ENCODE data around the gene CENPA.

The CENPA gene

DNA sequence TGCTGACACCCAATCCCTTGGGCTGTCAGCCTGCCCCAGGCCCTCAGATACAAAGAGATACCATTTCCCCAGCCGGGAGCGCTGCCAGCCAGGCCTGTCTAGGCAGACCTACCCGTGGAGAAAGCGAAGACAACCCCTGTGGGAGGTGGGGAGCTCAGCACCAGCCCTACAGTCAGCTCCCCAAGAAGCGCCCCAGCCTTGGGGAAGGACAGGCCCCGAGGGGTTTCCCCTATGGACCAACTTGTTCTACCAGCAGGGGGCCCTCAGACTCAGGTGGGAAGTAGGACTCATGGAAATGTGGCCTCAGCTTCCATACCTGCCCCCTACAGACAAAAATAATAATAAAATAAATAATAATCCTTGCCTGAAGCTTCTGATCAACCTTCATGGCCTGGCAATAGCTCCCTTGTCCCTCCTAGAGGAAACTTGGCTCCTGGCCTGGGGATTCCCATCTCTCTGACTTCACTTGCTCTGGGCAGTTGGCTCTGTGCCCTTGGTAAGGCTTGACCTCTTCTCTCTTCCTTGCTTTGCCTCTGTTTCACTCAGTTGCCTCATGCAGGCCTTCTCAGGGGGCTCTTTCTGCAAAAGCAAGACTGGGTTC, 14.8 kb upstream of the CENPA start:
- 88% methylated on average over 6 of the region's 6 CpGs for WGBS, 2 experiments
- Histone ChIP-seq H3K27ac (ENCODE audit: insufficient read depth, low read depth, low read length, poor library complexity, severe bottlenecking) (no peak overlapping the region), H3K9me3 (ENCODE audit: control insufficient read depth, low read length) (no peaks in the 10 kb centered on the region), H3K27me3 (ENCODE audit: control insufficient read depth, insufficient read depth, low read length, poor library complexity, severe bottlenecking) (no peaks in the 10 kb centered on the region), H3K4me1 (ENCODE audit: control insufficient read depth, insufficient read depth, low read length) (peaks cover 19% of the 10 kb centered on the region), H3K4me3 (ENCODE audit: insufficient read depth, low read depth, low read length) (no peak overlapping the region), H3K36me3 (ENCODE audit: control insufficient read depth, insufficient read depth, low read length) (no peaks in the 10 kb centered on the region)

DNA sequence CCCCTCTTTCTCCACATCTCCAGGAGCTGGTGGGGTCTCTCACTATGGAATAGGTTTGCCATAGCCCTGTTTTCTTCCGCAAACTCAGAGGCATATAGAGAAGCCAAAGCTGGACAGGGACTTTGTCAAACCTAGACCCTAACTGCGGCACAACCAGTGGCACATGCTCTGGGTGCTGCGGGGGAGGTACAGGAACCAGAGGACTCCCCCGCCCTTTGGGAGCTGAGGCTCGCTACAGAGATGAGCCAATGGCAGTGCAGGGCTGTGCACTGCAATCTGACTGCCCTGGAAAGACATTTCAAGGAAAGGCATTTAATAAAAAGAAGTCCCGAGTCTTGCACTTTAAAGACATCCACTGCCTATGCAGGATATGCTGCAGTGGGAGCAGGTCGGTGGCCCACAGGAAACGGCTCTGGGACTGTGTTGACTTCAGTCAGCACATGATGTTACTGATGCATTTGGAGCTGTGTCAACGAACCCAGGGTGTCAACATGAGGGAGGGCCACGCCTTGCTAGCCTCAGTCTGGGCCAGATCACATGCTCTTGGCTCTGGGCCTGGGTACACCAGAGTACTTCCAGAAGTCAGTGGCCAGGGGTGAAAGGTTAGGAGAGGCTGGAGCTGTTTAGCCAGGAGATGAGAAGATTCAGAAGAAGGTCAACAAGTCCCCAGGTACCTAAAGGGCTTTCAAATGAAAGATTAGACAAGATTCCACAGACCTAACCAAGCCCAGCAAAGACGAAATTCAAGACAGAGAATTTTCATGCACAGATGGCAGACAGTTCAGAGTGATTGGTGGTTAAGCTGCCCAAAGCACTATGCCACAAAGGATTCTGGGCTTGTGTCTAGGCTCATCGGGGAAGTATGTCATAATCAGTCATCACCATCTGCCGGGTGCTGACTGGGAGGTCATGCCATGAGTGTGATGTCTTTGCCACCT, 13.5 kb upstream of the CENPA start:
- no peak overlapping the region for H3K27ac ChIP-seq (ENCODE audit: insufficient read depth, low read depth, low read length, poor library complexity, severe bottlenecking)
- H3K36me3 ChIP-seq (ENCODE audit: control insufficient read depth, insufficient read depth, low read length): no peaks in the 10 kb centered on the region
- 94% methylated on average over 13 of the region's 13 CpGs for WGBS, 2 experiments
- H3K4me3 ChIP-seq (ENCODE audit: insufficient read depth, low read depth, low read length): no peak overlapping the region
- H3K27me3 ChIP-seq (ENCODE audit: control insufficient read depth, insufficient read depth, low read length, poor library complexity, severe bottlenecking): no peaks in the 10 kb centered on the region
- H3K9me3 ChIP-seq (ENCODE audit: control insufficient read depth, low read length): no peaks in the 10 kb centered on the region
- peaks cover 11% of the 10 kb centered on the region for H3K4me1 ChIP-seq (ENCODE audit: control insufficient read depth, insufficient read depth, low read length)

DNA sequence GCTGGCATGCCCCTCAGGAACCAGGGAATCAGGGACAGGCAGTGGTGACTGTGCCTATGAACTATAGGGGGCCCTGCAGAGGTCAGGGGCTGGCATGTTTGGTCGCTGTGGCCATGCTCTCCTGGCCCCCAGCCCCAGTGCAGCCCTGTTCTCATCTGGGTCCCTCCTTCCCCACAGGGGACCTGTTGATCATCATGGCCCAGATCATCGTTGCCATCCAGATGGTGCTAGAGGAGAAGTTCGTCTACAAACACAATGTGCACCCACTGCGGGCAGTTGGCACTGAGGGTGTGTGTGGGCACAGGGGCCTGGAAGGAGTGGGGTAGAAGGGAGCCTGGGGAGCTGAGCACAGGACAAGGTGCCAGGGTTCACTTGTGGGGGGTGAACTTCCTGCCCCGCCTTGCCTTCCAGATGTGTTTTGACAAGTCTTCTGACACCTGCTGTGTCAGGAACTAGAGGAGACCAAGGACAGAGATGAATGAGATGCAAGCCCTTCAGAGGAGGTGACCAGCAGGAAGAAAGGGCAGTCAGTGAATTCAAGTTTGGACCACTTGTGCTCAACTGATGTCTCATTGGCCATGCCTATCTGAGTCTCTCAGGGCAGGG, 9.6 kb upstream of the CENPA start:
- Histone ChIP-seq H3K9me3 (ENCODE audit: control insufficient read depth, low read length) (no peaks in the 10 kb centered on the region), H3K36me3 (ENCODE audit: control insufficient read depth, insufficient read depth, low read length) (peaks cover 5% of the 10 kb centered on the region), H3K27ac (ENCODE audit: insufficient read depth, low read depth, low read length, poor library complexity, severe bottlenecking) (no peak overlapping the region), H3K4me1 (ENCODE audit: control insufficient read depth, insufficient read depth, low read length) (peaks cover 3% of the 10 kb centered on the region), H3K27me3 (ENCODE audit: control insufficient read depth, insufficient read depth, low read length, poor library complexity, severe bottlenecking) (no peaks in the 10 kb centered on the region), H3K4me3 (ENCODE audit: insufficient read depth, low read depth, low read length) (no peak overlapping the region)
- WGBS, 2 experiments: 97% methylated on average over 5 of the region's 5 CpGs

DNA sequence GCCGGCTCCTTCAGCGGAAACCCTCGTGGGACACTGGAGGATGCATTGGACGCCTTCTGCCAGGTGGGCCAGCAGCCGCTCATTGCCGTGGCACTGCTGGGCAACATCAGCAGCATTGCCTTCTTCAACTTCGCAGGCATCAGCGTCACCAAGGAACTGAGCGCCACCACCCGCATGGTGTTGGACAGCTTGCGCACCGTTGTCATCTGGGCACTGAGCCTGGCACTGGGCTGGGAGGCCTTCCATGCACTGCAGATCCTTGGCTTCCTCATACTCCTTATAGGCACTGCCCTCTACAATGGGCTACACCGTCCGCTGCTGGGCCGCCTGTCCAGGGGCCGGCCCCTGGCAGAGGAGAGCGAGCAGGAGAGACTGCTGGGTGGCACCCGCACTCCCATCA, 7.8 kb upstream of the CENPA start:
- 96% methylated on average over 18 of the region's 18 CpGs for WGBS, 2 experiments
- Histone ChIP-seq H3K4me3 (ENCODE audit: insufficient read depth, low read depth, low read length) (no peak overlapping the region), H3K4me1 (ENCODE audit: control insufficient read depth, insufficient read depth, low read length) (no peaks in the 10 kb centered on the region), H3K9me3 (ENCODE audit: control insufficient read depth, low read length) (no peaks in the 10 kb centered on the region), H3K27me3 (ENCODE audit: control insufficient read depth, insufficient read depth, low read length, poor library complexity, severe bottlenecking) (no peaks in the 10 kb centered on the region), H3K27ac (ENCODE audit: insufficient read depth, low read depth, low read length, poor library complexity, severe bottlenecking) (no peak overlapping the region), H3K36me3 (ENCODE audit: control insufficient read depth, insufficient read depth, low read length) (peaks cover 5% of the 10 kb centered on the region)

DNA sequence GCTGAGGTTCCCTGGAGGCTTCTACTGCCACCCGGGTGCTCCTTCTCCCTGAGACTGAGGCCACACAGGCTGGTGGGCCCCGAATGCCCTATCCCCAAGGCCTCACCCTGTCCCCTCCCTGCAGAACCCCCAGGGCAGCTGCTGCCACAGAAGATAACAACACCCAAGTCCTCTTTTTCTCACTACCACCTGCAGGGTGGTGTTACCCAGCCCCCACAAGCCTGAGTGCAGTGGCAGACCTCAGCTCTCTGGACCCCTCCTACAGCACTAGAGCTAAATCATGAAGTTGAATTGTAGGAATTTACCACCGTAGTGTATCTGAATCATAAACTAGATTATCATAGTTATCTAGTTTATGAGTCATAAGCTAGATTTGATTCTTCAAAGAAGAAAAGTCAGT, 7.3 kb upstream of the CENPA start:
- H3K27ac ChIP-seq (ENCODE audit: insufficient read depth, low read depth, low read length, poor library complexity, severe bottlenecking): no peak overlapping the region
- 89 to 92% methylated on average over 2 to 3 of the region's 3 CpGs for whole genome bisulfite sequencing, 2 experiments
- no peaks in the 10 kb centered on the region for H3K4me1 ChIP-seq (ENCODE audit: control insufficient read depth, insufficient read depth, low read length)
- H3K36me3 ChIP-seq (ENCODE audit: control insufficient read depth, insufficient read depth, low read length): peaks cover 5% of the 10 kb centered on the region
- H3K27me3 ChIP-seq (ENCODE audit: control insufficient read depth, insufficient read depth, low read length, poor library complexity, severe bottlenecking): no peaks in the 10 kb centered on the region
- no peaks in the 10 kb centered on the region for H3K9me3 ChIP-seq (ENCODE audit: control insufficient read depth, low read length)
- H3K4me3 ChIP-seq (ENCODE audit: insufficient read depth, low read depth, low read length): no peak overlapping the region

DNA sequence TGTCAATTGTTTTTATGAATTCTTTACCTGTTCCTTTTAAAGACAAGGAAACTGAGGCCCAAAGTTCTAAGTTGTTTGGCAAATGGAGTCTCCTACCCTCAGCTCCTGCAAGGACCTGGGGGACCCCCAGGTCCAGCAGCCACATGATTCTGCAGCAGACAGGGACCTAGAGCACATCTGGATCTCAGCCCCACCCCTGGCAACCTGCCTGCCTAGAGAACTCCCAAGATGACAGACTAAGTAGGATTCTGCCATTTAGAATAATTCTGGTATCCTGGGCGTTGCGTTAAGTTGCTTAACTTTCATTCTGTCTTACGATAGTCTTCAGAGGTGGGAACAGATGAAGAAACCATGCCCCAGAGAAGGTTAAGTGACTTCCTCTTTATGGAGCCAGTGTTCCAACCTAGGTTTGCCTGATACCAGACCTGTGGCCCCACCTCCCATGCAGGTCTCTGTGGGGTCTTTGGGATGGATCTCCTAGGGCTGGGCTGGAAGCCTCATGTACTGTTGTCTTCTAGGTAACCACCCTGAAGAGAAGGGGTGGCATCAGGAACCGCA, 5.6 kb upstream of the CENPA start:
- Histone ChIP-seq H3K36me3 (ENCODE audit: control insufficient read depth, insufficient read depth, low read length) (peaks cover 5% of the 10 kb centered on the region), H3K4me3 (ENCODE audit: insufficient read depth, low read depth, low read length) (no peak overlapping the region), H3K9me3 (ENCODE audit: control insufficient read depth, low read length) (no peaks in the 10 kb centered on the region), H3K27ac (ENCODE audit: insufficient read depth, low read depth, low read length, poor library complexity, severe bottlenecking) (no peak overlapping the region), H3K4me1 (ENCODE audit: control insufficient read depth, insufficient read depth, low read length) (no peaks in the 10 kb centered on the region), H3K27me3 (ENCODE audit: control insufficient read depth, insufficient read depth, low read length, poor library complexity, severe bottlenecking) (no peaks in the 10 kb centered on the region)
- 94 to 95% methylated on average over 4 of the region's 4 CpGs for WGBS, 2 experiments

DNA sequence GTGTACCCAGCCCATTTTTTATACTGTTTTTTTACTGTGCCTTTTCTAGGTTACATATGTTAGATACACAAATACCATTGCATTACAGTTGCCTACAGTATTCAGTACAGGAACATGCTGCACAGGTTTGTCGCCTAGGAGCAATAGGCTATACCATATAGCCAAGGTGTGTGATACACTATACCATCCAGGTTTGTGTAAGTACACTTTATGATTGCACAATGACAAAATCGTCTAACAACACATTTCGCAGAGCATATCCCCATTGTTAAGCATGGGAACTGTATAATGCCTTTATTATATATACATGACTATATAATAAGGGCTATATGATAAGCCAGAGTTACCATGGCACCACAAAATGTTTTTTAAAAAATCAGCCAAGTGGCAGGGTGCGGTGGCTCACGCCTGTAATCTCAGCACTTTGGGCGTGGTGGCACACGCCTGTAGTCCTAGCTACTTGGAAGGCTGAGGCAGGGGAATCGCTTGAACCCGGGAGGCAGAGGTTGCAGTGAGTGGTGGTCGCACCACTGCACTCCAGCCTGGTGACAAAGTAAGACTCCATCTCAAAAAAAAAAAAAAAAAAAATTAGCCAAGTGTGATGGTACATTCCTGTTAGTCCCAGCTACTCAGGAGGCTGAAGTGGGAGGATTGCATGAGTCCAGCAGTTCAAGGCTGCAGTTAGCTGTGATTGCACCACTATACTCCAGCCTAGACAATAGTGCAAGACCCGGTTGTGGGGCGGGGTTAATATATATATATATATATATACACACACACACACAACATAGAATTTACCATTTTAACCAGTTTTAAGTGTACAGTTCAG, 2.8 kb upstream of the CENPA start:
- H3K27me3 ChIP-seq (ENCODE audit: control insufficient read depth, insufficient read depth, low read length, poor library complexity, severe bottlenecking): no peaks in the 10 kb centered on the region
- H3K9me3 ChIP-seq (ENCODE audit: control insufficient read depth, low read length): no peaks in the 10 kb centered on the region
- 92 to 93% methylated on average over 8 to 9 of the region's 12 CpGs for WGBS, 2 experiments
- H3K4me3 ChIP-seq (ENCODE audit: insufficient read depth, low read depth, low read length): no peak overlapping the region
- H3K36me3 ChIP-seq (ENCODE audit: control insufficient read depth, insufficient read depth, low read length): peaks cover 5% of the 10 kb centered on the region
- no peak overlapping the region for H3K27ac ChIP-seq (ENCODE audit: insufficient read depth, low read depth, low read length, poor library complexity, severe bottlenecking)
- H3K4me1 ChIP-seq (ENCODE audit: control insufficient read depth, insufficient read depth, low read length): peaks cover 4% of the 10 kb centered on the region

DNA sequence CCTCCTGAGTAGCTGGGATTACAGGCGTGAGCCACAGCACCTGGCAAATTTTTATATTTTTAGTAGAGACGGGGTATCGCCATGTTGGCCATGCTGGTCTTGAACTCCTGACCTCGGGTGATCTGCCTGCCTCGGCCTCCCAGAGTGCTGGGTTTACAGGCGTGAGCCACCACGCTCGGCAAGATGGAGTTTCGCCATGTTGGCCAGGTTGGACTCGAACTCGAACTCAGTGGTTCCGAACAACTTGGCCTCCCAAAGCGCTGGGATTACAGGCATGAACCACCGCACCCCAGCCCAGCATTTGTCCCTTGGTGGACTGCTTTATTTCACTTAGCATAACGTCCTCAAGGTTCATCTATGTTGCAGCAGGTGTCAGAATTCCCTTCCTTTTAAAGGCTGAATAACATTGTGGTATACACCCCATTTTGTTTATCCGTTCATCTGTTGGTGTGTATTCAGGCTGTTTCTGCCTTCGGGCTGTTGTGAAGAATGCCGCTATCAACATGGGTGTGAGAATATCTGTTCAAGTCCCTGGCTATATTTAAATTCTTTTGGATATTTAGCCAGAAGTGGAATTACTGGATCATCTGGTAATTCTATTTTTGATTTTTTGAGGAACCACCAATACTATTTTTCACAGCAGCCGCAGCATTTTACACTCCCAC, 1.2 kb upstream of the CENPA start:
- Histone ChIP-seq H3K9me3 (ENCODE audit: control insufficient read depth, low read length) (no peaks in the 10 kb centered on the region), H3K27ac (ENCODE audit: insufficient read depth, low read depth, low read length, poor library complexity, severe bottlenecking) (peak overlapping the region; percentile 86), H3K4me1 (ENCODE audit: control insufficient read depth, insufficient read depth, low read length) (peaks cover 8% of the 10 kb centered on the region), H3K4me3 (ENCODE audit: insufficient read depth, low read depth, low read length) (no peak overlapping the region), H3K36me3 (ENCODE audit: control insufficient read depth, insufficient read depth, low read length) (peaks cover 11% of the 10 kb centered on the region), H3K27me3 (ENCODE audit: control insufficient read depth, insufficient read depth, low read length, poor library complexity, severe bottlenecking) (no peaks in the 10 kb centered on the region)
- WGBS, 2 experiments: 92 to 93% methylated on average over 19 of the region's 19 CpGs

DNA sequence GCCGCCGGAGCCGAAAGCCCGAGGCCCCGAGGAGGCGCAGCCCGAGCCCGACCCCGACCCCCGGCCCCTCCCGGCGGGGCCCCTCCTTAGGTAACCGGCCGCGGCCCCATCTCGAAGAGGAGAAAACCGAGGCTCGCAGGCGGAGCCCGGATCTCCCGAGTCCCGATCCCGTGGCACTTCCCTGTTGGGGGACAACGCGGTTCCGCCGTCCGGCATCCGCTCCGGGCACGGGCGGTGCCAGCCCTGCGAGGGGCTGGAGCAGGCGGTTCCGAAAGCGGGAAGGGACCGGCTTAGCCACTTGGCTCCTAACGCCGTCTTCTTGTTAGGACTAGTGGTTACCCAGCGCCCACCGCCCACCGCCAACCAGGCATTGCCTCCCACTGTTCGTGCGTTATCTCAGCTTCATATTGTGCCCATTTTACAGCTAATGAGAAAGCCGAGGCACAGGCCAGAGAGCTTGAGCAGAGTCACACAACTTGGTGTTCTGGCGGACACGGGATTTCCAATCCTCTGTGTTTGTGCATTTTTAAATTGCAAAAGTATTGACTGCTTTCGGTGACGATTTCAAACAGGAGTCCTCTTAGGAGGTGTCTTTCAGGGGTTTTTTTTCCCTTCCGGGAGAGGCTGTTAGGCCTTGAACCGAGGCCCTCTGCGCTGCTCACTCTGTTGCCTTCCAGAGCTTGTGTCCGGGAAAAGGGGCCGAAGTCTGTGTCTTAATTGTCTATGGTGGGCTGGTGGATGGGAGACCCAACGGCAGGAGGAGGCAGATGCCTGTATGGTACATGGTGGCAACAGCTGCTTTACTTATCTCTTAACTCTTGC, 562 bp downstream of the CENPA start:
- H3K27ac ChIP-seq (ENCODE audit: insufficient read depth, low read depth, low read length, poor library complexity, severe bottlenecking): no peak overlapping the region
- no peaks in the 10 kb centered on the region for H3K27me3 ChIP-seq (ENCODE audit: control insufficient read depth, insufficient read depth, low read length, poor library complexity, severe bottlenecking)
- peaks cover 20% of the 10 kb centered on the region for H3K36me3 ChIP-seq (ENCODE audit: control insufficient read depth, insufficient read depth, low read length)
- 8% methylated on average over 55 of the region's 55 CpGs for WGBS, 2 experiments
- H3K4me3 ChIP-seq (ENCODE audit: insufficient read depth, low read depth, low read length): peak overlapping the region; percentile 73
- H3K9me3 ChIP-seq (ENCODE audit: control insufficient read depth, low read length): peaks cover 2% of the 10 kb centered on the region
- H3K4me1 ChIP-seq (ENCODE audit: control insufficient read depth, insufficient read depth, low read length): peaks cover 8% of the 10 kb centered on the region

Data from ectodermal cell (in vitro differentiated cells).